ENCODE results near the gene TTC17.
"Not testable (repeated sequence)": the region's sequence is repeated elsewhere in the genome, so short reads cannot be mapped to it uniquely, and the experiment has no call there.

The TTC17 gene, protein sequence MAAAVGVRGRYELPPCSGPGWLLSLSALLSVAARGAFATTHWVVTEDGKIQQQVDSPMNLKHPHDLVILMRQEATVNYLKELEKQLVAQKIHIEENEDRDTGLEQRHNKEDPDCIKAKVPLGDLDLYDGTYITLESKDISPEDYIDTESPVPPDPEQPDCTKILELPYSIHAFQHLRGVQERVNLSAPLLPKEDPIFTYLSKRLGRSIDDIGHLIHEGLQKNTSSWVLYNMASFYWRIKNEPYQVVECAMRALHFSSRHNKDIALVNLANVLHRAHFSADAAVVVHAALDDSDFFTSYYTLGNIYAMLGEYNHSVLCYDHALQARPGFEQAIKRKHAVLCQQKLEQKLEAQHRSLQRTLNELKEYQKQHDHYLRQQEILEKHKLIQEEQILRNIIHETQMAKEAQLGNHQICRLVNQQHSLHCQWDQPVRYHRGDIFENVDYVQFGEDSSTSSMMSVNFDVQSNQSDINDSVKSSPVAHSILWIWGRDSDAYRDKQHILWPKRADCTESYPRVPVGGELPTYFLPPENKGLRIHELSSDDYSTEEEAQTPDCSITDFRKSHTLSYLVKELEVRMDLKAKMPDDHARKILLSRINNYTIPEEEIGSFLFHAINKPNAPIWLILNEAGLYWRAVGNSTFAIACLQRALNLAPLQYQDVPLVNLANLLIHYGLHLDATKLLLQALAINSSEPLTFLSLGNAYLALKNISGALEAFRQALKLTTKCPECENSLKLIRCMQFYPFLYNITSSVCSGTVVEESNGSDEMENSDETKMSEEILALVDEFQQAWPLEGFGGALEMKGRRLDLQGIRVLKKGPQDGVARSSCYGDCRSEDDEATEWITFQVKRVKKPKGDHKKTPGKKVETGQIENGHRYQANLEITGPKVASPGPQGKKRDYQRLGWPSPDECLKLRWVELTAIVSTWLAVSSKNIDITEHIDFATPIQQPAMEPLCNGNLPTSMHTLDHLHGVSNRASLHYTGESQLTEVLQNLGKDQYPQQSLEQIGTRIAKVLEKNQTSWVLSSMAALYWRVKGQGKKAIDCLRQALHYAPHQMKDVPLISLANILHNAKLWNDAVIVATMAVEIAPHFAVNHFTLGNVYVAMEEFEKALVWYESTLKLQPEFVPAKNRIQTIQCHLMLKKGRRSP

DNA sequence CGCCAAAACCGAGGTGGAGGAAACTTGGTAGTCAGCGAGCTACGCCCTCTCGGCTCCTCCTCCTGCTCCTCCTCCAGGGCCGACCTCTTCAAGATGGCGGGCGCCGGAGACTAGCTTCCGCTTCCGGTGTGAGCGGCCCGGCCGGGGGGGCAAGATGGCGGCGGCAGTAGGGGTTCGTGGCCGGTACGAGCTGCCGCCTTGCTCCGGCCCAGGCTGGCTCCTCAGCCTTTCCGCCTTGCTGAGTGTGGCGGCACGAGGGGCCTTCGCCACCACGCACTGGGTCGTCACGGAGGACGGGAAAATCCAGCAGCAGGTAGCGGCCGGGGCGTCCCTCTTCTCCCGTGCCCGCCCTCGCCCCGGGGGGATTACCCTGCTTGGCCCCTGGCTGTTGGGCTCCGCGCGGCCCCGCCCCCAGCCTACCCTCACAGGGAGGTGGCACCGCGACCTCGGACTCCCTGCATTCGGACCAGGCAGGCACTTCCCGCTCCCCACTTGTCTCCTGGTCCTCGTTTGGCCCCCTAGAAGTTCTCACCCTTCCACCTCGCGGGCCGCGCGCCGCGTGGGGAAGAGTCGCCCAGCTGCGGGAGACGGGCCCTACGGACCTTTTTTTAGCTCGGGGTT, at the start of gene TTC17:
Gene TTC17, plus strand, starts transcription at position 120 of the 621 bp plus-strand sequence. Its CDS starts 35 bp downstream, at position 155.
- peak; percentile 85 for DNase-seq (ENCODE audit: low read depth)

DNA sequence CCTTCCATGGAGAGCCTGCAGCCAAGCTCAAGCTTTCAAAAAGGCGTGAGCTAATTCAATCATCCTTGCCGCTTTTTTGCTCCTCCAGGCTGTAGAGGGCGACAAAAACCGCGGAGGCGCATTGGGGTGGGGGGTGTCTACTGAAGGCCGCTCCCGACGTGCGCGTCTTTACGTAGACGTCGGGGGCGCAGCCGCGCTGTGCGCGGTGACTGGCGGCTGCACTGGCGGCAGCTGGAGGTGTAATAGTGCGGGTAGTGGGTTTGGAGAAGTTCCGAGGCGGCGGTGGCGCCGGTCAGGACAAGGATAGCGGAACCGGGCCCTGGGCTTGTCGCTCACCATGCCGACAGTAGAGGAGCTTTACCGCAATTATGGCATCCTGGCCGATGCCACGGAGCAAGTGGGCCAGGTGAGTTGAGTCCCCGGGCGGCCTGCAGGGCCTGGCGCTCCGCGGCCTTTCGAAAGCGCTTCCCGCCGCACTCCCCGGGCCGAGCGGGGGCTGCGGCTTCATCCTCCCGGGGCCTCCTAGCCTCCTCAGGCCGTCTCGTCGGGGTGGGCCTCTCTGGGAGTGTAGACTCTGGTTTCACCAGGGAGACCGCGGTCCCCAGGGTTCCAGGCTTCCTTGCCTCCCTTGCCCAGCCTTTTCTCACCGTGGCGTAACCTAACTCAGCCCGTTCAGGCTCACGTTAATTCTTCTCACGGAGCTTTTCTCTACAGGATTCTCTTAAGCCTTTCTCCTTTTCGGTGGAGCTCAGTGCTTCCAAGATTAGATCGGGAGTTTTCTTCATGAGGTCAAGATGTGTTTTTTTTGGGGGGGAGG, 46.7 kb upstream of the TTC17 start, which contains the start of gene API5:
Gene API5, plus strand, starts transcription at position 206 of the 817 bp plus-strand sequence. Its CDS starts 132 bp downstream, at position 338.
- peak; percentile 80 for DNase-seq (ENCODE audit: low read depth)

DNA sequence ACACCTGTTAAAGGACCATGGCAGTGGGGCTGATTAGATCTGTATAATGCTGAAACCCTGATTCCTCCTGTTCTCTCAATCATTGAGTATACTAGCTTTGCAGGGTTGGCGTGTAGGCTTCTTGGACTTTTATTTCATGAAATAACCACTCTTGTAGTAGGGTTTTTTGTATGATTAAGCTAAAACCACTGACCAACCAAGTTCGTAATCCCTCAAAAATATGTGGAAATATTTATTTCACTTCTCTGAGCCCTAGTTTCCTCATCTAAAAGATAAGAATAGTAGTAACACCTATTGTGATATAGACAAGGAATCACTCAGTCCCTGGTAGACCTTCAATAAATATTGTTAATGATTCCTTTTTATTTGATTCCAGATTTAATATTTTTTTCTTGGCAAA, 42.8 kb upstream of the TTC17 start:
- no peak for DNase-seq (ENCODE audit: low read depth)

DNA sequence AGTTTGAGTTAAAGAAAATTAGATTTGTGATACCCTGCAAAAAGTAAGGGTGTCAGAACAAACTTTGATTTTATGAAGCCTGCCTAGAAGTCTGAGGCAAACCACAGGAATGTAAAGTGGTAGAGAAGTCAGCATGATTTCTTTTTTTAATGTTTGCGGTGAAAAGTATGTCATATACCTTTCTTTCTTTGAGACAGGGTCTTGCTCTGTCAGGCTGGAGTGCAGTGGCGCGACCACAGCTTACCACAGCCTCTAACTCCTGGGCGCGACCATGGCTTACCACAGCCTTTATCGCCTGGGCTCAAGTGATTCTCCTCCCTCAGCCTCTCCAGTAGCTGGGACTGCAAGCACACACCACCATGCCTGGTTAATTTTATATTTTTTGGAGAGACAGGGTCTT, 42.3 kb upstream of the TTC17 start:
- DNase-seq (ENCODE audit: low read depth) = no peak

DNA sequence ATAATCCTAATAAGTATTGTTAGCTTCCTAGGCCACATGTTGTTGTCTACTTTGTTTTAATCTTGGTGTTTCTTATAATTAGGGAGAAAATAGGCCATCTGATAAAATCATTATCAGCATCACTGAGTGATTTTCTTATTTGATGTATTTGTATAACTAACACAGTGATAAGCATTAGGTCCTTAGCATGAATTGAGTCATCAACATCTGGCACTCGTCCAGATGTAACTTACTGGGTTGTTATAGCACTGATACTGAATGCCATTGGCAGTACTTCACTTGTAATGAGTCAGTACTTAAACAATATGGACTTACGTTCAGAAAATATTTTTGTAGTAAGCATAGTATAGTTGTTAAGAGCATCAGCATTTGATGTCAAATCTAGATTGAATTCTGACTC, 30.7 kb upstream of the TTC17 start:
- DNase-seq (ENCODE audit: low read depth) = no peak

DNA sequence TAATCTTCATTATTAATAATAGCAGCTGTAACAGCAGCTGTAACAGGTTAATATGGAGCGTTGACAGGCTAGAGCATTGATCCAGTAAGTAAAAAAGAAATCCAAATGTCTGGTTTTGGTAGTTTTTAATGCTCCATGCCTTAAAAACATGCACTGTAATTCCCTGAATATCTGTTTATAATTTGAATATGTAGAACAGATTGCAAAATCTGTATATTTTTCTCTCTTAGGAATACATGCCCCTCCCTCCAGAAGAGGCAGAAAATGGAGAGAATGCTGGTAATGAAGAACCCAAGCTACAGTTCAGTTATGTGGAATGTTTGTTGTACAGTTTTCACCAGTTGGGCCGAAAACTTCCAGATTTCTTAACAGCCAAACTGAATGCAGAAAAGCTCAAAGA, 30.2 kb upstream of the TTC17 start:
- no peak for DNase-seq (ENCODE audit: low read depth)

DNA sequence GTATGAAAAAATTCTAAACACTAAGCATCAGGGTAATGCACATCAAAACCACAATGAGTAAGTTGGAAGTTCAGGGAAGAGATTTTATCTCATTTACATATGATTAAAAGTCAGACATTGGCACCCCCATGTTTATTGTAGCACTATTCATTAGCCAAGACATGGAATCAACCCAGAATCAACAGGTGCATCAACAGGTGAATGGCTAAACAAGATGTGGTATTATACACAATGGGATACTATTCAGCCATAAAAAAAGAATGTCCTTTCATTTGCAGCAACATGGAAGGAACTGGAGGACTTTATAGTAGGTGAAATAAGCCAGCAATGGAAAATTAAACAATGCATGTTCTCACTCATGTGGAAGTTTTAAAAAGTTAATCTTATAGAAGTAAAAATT, 17.6 kb upstream of the TTC17 start:
- DNase-seq (ENCODE audit: low read depth) = no peak

DNA sequence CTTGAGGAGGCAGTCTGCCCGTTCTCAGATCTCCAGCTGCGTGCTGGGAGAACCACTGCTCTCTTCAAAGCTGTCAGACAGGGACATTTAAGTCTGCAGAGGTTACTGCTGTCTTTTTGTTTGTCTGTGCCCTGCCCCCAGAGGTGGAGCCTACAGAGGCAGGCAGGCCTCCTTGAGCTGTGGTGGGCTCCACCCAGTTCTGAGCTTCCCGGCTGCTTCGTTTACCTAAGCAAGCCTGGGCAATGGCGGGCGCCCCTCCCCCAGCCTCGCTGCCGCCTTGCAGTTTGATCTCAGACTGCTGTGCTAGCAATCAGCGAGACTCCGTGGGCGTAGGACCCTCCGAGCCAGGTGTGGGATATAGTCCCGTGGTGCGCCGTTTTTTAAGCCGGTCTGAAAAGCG, 7.3 kb upstream of the TTC17 start:
- DNase-seq (ENCODE audit: low read depth) = not testable (repeated sequence)

DNA sequence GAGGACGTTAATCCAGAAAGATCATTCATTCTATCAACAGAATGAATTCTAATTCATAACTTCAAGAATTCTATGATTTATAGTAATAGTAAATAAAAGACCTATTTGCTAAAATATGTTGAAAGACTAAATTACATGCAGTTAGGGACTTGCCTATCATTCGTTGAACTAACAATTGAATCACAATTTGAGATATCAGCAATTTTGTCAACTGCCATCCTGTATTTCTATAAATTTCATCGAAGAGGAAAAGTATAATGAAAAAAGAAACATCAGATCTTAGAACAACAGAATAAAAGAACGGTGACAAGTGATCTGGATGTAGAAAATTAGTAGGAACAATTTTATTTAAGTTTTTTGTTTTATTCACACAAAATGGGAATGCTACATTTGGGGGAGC, 4.4 kb upstream of the TTC17 start:
- DNase-seq (ENCODE audit: low read depth) = no peak

DNA sequence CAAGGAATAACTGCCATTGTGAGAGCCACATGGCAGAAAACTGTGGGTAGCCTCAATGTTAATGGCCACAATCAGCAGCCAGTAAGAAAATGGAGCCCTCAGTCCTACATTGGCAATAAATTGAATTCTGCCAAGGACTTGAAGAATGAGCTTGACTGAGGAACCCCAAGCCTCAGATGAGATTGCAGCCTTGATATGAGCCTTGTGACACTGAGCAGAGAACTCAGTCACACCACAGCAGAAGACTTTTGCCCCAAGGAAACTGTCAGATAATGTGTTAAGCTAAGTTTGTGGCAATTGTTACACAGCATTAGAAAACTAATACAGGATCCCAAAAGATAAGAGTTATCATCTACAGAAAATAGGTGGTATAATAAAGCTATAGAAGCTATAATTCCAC, 2.4 kb upstream of the TTC17 start:
- no peak for DNase-seq (ENCODE audit: low read depth)

DNA sequence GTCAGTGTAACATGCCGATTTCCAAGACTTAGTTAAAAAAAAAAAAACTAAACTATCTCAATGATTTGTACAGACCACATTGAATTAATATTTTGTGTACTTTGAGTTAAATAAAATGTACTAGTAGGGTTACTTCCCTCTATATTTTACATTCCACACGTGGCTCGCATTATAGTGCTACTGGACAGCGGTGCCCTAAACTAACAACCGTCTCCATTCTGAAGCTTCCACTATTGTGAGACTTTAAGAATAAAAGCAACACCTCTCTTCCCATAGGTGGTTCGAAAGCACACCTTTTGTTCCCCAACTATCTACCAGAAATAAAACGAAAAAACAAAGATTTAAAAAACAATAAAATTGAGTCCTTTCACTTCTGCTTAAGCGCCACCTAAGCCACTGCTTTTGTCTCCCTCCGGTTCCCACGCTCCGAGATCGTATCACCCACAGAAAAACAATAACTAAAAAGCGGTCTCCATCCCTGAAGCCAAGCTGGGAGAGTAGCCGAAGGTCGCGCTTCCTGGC, 380 bp upstream of the TTC17 start:
- no peak for DNase-seq (ENCODE audit: low read depth)

DNA sequence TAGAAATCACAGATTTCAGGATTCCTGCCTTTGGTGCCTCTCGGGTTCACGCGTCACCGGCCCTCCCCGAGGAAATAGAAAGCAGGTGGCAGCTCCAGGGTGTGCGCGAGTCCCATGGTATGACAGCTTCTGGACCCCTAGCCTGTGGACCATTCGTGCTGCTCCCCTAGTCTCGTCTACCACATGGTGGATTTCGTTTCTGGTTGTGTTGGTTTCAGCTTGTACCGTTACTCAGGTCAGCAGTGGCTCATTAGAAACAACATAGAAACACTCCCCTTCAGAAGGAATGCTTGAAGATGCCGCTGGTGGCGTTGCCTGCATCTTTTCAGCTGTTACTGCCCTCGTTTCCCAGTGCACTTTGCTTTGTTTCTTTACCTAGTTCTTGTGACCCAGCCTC, 700 bp downstream of the TTC17 start:
- peak; percentile 16 for DNase-seq (ENCODE audit: low read depth)

DNA sequence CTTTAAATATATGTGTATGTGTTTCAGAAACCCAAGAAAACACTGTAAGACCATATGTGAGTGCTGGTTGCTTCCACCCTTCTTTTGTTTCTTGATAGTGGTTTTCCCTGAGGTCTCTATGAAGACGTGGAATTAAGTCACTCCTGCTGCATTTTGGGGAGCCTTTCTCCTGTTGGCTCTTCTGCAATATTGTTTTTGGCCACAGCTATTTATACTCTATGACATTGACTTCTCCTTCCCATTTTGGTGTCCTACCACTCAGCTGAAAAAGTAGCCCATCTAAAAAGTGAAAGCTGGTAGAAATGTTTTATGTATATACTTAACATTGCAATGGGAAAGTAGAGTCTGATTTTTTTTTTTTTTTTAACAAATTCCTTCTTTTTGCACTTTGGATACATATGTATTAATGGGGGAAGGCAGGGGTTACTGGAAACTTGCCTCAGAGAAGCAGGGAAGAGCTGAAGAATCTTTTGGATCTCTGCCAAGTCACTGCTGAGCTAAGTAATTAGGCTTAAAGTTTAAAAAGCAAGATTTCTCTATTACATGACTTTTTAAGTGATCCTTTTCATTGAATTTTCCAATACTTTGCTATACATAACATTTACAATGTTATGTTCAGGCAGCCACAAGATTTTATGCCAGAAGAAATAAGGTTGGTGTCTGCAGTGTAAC, 1.8 kb downstream of the TTC17 start:
- DNase-seq (ENCODE audit: low read depth) = no peak

DNA sequence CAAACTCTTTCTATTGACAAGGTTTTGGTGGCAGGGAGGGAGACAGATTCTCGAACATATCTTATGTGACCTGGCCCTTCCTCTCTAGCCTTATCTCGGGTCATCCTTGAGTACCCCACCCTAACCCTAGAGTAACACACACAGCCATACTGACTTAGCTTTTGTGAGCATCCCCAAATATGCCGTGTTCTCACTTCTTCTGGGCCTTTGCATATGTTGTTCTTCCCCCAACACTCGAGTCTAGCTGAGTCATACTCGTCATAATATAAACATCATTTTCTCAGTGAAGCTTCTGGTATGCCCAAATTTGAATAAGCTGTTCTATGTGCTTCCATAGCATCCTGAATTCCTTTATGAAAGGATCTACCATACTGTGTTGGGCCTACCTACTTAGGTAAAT, 8.0 kb downstream of the TTC17 start:
- no peak for DNase-seq (ENCODE audit: low read depth)

DNA sequence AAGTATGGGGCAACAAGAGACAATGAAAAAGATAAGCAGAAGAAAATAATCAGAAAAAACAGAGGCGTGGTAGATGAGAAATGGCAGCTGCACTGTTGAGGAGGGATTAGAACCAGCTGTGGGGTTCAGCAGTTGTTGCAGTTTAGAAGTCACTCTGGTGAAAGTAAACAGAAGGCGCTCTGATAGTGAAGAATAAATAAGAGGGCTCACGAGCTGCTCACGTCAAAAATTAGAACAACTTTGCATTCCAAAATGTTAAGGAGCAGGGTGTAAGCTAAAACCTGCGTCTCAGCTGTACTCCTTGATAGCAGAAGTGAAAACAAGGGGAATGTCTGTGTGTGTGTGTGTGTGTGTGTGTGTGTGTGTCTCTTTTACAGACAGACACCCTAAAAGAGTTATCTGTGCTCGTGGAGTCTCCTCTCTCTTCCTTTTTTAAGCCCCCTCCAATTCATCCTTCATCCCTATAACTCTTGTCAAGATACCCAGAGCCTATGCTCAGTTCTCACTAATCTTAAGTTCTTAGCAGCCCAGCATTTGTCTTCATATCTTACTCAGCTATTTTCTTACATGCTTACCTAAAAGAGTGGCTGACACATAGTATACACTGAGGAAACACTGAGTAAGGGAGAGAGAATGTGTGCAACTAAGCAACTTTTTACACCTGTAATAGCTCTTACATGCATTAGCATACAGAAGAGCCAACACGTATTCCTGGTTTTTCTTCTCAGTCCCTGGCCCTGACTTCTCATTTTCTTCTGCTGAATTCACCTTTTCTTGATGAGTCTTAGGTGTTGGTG, 8.9 kb downstream of the TTC17 start:
- DNase-seq (ENCODE audit: low read depth) = no peak

DNA sequence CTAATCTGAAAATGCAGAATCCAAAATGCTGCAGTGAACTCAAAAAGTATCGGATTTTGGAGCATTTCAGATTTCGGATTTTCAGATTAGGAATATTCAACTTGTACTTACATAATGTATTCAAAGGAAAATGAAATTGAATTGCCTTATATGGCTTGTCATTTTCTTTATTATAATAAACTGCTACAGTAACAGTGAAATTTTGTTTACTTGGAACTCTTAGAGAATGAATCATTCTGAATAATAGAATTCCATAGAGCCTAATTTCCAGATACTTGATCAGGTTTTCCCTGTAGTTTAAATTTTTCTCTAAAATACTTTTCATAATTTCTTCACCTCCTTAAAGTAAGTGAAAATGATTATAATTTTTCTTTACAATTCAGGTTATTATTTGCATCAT, 17.3 kb downstream of the TTC17 start:
- no peak for DNase-seq (ENCODE audit: low read depth)

DNA sequence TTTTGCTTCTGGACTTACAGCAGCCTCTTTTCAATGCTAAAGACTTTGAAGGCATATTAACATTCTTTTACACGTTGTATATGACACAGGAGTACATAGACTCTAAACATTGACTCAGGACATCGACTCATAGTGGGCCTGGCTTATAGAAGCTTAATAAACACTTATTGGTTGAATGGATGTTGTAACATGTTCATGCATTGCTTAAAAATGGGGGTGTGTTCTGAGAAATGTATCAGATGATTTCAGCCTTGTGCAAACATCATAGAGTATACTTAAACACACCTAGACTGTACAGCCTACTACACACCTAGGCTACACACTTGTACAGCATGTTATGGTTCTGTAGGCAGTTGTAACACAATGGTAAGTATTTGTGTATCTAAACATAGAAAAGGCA, 17.9 kb downstream of the TTC17 start:
- no peak for DNase-seq (ENCODE audit: low read depth)

DNA sequence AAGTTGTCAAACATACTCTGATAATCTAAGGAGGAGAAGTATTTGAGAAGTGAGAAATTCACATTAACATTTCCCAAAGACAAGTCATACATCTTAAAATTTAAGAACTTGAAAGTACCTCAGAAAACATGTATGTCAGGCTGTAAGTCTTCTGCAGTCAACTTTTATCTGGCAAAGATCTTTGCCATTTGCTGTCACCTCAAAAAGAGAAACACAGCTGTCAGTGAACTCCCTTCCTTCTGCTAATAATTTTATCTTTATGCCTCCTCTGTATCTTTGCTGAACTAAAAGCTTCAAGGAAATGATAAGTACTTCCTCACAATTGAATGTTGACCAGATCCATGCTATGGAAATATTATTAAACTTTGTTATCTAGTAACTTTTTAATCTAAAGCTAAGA, 18.7 kb downstream of the TTC17 start:
- no peak for DNase-seq (ENCODE audit: low read depth)

DNA sequence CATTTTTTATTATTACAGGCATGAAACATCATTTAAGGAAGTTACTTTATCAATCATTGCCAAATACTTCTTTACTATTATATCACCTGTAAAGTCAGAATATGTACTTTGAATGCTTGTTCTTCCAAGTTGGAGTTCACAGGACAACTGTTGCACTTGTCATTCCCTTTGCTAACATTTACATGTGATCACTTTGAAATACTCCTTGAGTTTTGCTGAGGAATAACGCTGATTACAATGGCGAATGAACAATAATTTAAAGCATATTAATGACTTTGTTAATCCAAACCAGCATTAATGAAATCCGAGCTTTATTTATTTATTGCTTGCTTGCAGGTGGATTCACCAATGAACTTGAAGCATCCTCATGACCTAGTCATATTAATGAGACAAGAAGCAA, 20.2 kb downstream of the TTC17 start:
- DNase-seq (ENCODE audit: low read depth) = no peak

DNA sequence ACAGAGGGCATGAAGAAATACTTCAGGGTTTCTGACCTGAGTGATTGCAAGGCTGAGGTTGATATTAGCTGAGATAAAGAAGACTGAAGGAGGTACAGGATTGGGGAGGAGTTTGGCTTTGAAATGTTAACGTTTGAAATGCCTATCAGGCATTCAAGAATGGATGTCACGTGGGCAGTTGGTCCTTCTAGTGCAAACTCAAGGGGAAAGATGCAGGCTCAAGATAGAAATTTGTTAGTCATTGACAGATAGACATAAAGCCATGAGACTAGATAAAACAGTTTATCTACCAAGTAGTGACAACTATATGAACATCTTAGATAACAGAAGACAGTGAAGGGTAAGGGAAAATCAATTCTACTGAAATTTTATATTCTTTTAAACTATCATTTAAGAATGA, 23.1 kb downstream of the TTC17 start:
- no peak for DNase-seq (ENCODE audit: low read depth)

Measured in stimulated activated CD8-positive, alpha-beta memory T cell treated with anti-CD3 and anti-CD28 coated beads, Interleukin-15, amount 100 ng/mL, for 24 hours (primary cell).